Esophagus squamous epithelium (tissue), 5 donors: Measurements from ENCODE around the gene RIN2. TPM values are rescaled to one million over a fixed set of nuclear protein-coding genes. Genes with fewer than 3 reads are reported as not detected.

Experiments
- DNase-seq: peaks from one replicate; lab custom pipeline; 2025; lab: John Stamatoyannopoulos, UW
- H3K27ac ChIP-seq, 4 donors: fragments of 200-600 bp; sonication (generic); one replicate each; pipeline ENCODE4 v1.5.1; 2016 to 2019; ENCODE audit warnings: mild to moderate bottlenecking in 1 of 4
- H3K27me3 ChIP-seq, 4 donors: fragments of 200-600 bp; sonication (generic); 1 replicate in 3 of 4; 2 replicates in 1 of 4; pipeline versions ENCODE4 v1.5.1 to v1.6.0; 2017 to 2021; ENCODE audit warnings: antibody characterized with exemption in 1 of 4
- H3K36me3 ChIP-seq, 3 donors: fragments of 200-600 bp; sonication (generic); one replicate each; pipeline ENCODE4 v1.5.1; 2016 to 2019
- H3K4me1 ChIP-seq, 3 donors: fragments of 200-600 bp; sonication (generic); one replicate each; pipeline ENCODE4 v1.5.1; 2017 to 2019
- H3K4me3 ChIP-seq, 4 donors: fragments of 200-600 bp; sonication (generic); 1 replicate in 3 of 4; 2 replicates in 1 of 4; pipeline ENCODE4 v1.5.1; 2016 to 2019; ENCODE audit warnings: mild to moderate bottlenecking in 2 of 4, moderate library complexity in 1 of 4
- H3K9me3 ChIP-seq, 3 donors: fragments of 200-600 bp; sonication (generic); one replicate each; pipeline ENCODE4 v1.5.1; 2016 to 2019
- POLR2A ChIP-seq, 4 donors: fragments of 450-650 bp; IDR thresholded peaks; one replicate each; pipeline ENCODE4 v1.6.1; 2017; ENCODE audit warnings: antibody characterized with exemption in 4 of 4, mild to moderate bottlenecking in 4 of 4, moderate library complexity in 3 of 4
- WGBS, 2 donors: methylation state at CpG; one replicate each; pipeline ENCODE4 v1.1.5; 2018; 5-methylcytosine and 5-hydroxymethylcytosine counted together
- intact Hi-C: fragments of 100-400 bp; cut with DNase I; formaldehyde crosslinking; loops from one replicate; pipeline ENCODE4 v1.15.0; 2022
- total RNA-seq, 4 donors: library from RNA; depleted of rRNA; stranded (reverse); fragments of >200 nt; gene quantifications; one replicate each; pipeline ENCODE4 v1.1.0, GENCODE V29; 2016
- TF ChIP-seq, protein P1 (sequence below), 6 experiments: fragments of 450-650 bp in 4 of 6; fragments of 200-600 bp in 2 of 6; sonication (generic) in 2 of 6; IDR thresholded peaks; one replicate each; pipeline ENCODE4 v1.5.1; 2016 to 2019; ENCODE audit warnings: antibody characterized with exemption in 6 of 6, mild to moderate bottlenecking in 4 of 6, moderate library complexity in 4 of 6
- donor health status: DM: yes; HTN: yes; CAD: no.

The RIN2 gene
- total RNA-seq, 4 donors from 2014 or later = 29.5 to 77.4 (median 50.8) TPM

- 71% methylated on average over 2 of the region's 2 CpGs for WGBS, 2 donors
- no peak overlapping the region for H3K27ac ChIP-seq
- intact Hi-C loops = no loop called here
Observed at GRCh38 chr20:19741924-19742323, 16.1 kb upstream of the RIN2 start.

GRCh38 chr20:19742974-19743639 is 15.0 kb upstream of the RIN2 start:
- WGBS, 2 donors = 80 to 86% methylated on average over 8 to 9 of the region's 9 CpGs
- DNase-seq = no peak
- H3K4me1 ChIP-seq = peaks cover 0 to 16% (median 0%) of the 10 kb centered on the region in 3 donors
- peaks cover 0 to 3% (median 0%) of the 10 kb centered on the region in 3 donors for H3K9me3 ChIP-seq
- no peak overlapping the region for H3K4me3 ChIP-seq
- H3K27me3 ChIP-seq = no peaks in the 10 kb centered on the region
- intact Hi-C loops = no loop called here
- no peak for TF ChIP-seq POLR2A (IDR thresholded peaks at IDR 0.05)
- TF ChIP-seq, protein P1, sequence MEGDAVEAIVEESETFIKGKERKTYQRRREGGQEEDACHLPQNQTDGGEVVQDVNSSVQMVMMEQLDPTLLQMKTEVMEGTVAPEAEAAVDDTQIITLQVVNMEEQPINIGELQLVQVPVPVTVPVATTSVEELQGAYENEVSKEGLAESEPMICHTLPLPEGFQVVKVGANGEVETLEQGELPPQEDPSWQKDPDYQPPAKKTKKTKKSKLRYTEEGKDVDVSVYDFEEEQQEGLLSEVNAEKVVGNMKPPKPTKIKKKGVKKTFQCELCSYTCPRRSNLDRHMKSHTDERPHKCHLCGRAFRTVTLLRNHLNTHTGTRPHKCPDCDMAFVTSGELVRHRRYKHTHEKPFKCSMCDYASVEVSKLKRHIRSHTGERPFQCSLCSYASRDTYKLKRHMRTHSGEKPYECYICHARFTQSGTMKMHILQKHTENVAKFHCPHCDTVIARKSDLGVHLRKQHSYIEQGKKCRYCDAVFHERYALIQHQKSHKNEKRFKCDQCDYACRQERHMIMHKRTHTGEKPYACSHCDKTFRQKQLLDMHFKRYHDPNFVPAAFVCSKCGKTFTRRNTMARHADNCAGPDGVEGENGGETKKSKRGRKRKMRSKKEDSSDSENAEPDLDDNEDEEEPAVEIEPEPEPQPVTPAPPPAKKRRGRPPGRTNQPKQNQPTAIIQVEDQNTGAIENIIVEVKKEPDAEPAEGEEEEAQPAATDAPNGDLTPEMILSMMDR (IDR thresholded peaks at IDR 0.05) = no peak
- H3K27ac ChIP-seq = no peak overlapping the region
- H3K36me3 ChIP-seq = no peaks in the 10 kb centered on the region

More at GRCh38 chr20:19741924-19742323, 16.1 kb upstream of the RIN2 start:
- no peak for DNase-seq
- Histone ChIP-seq H3K4me3 (no peak overlapping the region), H3K4me1 (peaks cover 0 to 27% (median 0%) of the 10 kb centered on the region in 3 donors), H3K36me3 (no peaks in the 10 kb centered on the region), H3K27me3 (no peaks in the 10 kb centered on the region), H3K9me3 (peaks cover 0 to 3% (median 0%) of the 10 kb centered on the region in 3 donors)
- no peak for TF ChIP-seq POLR2A (IDR thresholded peaks at IDR 0.05)
- TF ChIP-seq, protein P1 (IDR thresholded peaks at IDR 0.05) = no peak

DNA sequence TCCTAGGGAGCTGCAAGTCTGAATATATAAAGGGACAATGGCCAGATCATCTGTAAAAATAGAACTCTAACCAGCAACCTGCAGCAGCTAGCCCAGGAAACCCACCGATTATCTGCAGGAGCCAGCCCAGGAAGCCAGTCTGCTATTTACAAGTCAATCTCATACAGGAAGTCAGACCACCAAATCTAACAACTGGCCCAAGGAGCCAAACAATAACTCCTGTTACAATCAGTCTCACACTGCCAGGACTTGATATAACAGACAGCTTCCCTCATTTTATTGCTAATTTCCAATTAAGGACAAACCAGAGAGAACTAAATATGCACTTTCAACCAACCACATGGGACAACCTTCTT is 14.4 kb upstream of the RIN2 start:
- Histone ChIP-seq H3K4me1 (peaks cover 0 to 10% (median 0%) of the 10 kb centered on the region in 3 donors), H3K27ac (no peak overlapping the region), H3K9me3 (peaks cover 0 to 3% (median 0%) of the 10 kb centered on the region in 3 donors), H3K27me3 (no peaks in the 10 kb centered on the region), H3K4me3 (no peak overlapping the region), H3K36me3 (no peaks in the 10 kb centered on the region)
- intact Hi-C loops = no loop called here
- DNase-seq = no peak
- TF ChIP-seq, protein P1 (IDR thresholded peaks at IDR 0.05) = no peak
- TF ChIP-seq POLR2A (IDR thresholded peaks at IDR 0.05) = no peak
- 64% methylated on average over 1 of the region's 1 CpG; no CpG with 5 or more reads in 1 of the 2 donors for WGBS, 2 donors

GRCh38 chr20:19745106-19745505 is 13.0 kb upstream of the RIN2 start:
- H3K36me3 ChIP-seq = no peaks in the 10 kb centered on the region
- WGBS, 2 donors = 81 to 98% methylated on average over 3 of the region's 3 CpGs
- H3K4me3 ChIP-seq = no peak overlapping the region
- no peak for DNase-seq
- H3K27ac ChIP-seq = no peak overlapping the region
- peaks cover 0 to 7% (median 0%) of the 10 kb centered on the region in 3 donors for H3K4me1 ChIP-seq
- no peak for TF ChIP-seq POLR2A (IDR thresholded peaks at IDR 0.05)
- peaks cover 0 to 3% (median 0%) of the 10 kb centered on the region in 3 donors for H3K9me3 ChIP-seq
- intact Hi-C loops = no loop called here
- H3K27me3 ChIP-seq = no peaks in the 10 kb centered on the region

DNA sequence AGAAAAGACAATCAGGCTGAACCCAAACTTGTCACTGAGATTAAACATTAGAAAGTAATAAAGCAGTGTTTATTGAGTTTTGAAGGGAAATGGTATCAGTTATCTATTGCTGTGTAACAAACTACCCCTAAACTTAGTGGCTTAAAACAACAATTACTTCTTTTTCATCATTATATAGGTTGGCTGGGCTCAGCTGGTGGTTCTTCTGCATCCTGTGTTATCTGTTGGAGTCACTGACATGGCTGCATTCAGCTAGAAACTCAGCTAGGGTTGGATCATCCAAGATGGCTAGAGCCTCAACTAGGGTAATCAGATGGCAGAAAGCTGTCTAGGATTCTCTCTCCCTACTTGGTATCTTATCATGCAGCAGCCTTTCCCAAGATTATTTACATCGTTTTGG is 12.5 kb upstream of the RIN2 start:
- H3K4me1 ChIP-seq = peaks cover 0 to 12% (median 3%) of the 10 kb centered on the region in 3 donors
- H3K36me3 ChIP-seq = no peaks in the 10 kb centered on the region
- 60 to 86% methylated on average over 1 of the region's 1 CpG for WGBS, 2 donors
- H3K27ac ChIP-seq = no peak overlapping the region
- intact Hi-C loops = no loop called here
- H3K4me3 ChIP-seq = no peak overlapping the region
- peaks cover 0 to 3% (median 0%) of the 10 kb centered on the region in 3 donors for H3K9me3 ChIP-seq
- TF ChIP-seq POLR2A (IDR thresholded peaks at IDR 0.05) = no peak
- TF ChIP-seq, protein P1 (IDR thresholded peaks at IDR 0.05) = no peak
- DNase-seq = no peak
- no peaks in the 10 kb centered on the region for H3K27me3 ChIP-seq
